ENCODE results near the gene AHRR.

- TF ChIP-seq TARDBP (IDR thresholded peaks at IDR 0.05; ENCODE audit: borderline replicate concordance) = no peak
- no peak for TF ChIP-seq ATF3 (IDR thresholded peaks at IDR 0.05; ENCODE audit: borderline replicate concordance, extremely low read depth, low read depth, low read length)
- TF ChIP-seq POU2F2 (IDR thresholded peaks at IDR 0.05; ENCODE audit: borderline replicate concordance, low read depth, low read length) = no peak
- no peak for TF ChIP-seq POLR2A (IDR thresholded peaks at IDR 0.05; ENCODE audit: low read depth, low read length)
- TF ChIP-seq EZH2 (IDR thresholded peaks at IDR 0.05; ENCODE audit: borderline replicate concordance, control insufficient read depth, low read depth, low read length) = no peak
- no peak for TF ChIP-seq RCOR1 (conservative IDR thresholded peaks at IDR 0.05; ENCODE audit: low read depth, low read length)
- no peak for TF ChIP-seq CTCF (IDR thresholded peaks at IDR 0.05 in 2 of 3, conservative IDR thresholded peaks at IDR 0.05 in 1 of 3; ENCODE audit: control insufficient read depth in 2 of 3, extremely low read depth in 1 of 3, insufficient read depth in 1 of 3, low read depth in 3 of 3, low read length in 3 of 3)
- no peak for TF ChIP-seq ELK1 (IDR thresholded peaks at IDR 0.05; ENCODE audit: low read depth, low read length)
- TF ChIP-seq MLLT1 (IDR thresholded peaks at IDR 0.05) = no peak
- TF ChIP-seq EGR1 (IDR thresholded peaks at IDR 0.05; ENCODE audit: borderline replicate concordance in 1 of 2, low read depth in 2 of 2, low read length in 2 of 2) = no peak
- TF ChIP-seq REST (IDR thresholded peaks at IDR 0.05; ENCODE audit: low read depth, low read length) = no peak
- TF ChIP-seq HCFC1 (IDR thresholded peaks at IDR 0.05; ENCODE audit: low read length) = no peak
These were observed 38.9 kb downstream of the AHRR start for GRCh38 chr5:360257-361027.

All from GM12878 (cell line).